Esophagus muscularis mucosa (tissue), 4 donors: ENCODE data around the gene GALNT18. TPM values are rescaled to one million over a fixed set of nuclear protein-coding genes. Genes with fewer than 3 reads are reported as not detected.

Experiments used
- DNase-seq: peaks from one replicate; pipeline ENCODE4 v3.0.0-alpha.2; 2017; ENCODE audit errors: extremely low spot score
- H3K27ac ChIP-seq, 4 donors: fragments of 200-600 bp; sonication (generic); replicated peaks in 1 of 4; 1 replicate in 3 of 4; 2 replicates in 1 of 4; pipeline ENCODE4 v1.5.1; 2016 to 2019; ENCODE audit warnings: mild to moderate bottlenecking in 1 of 4
- H3K27me3 ChIP-seq, 4 donors: fragments of 200-600 bp; sonication (generic); one replicate each; pipeline versions ENCODE4 v1.5.1 to v1.6.0; 2016 to 2019
- H3K36me3 ChIP-seq, 4 donors: fragments of 200-600 bp; sonication (generic); one replicate each; pipeline ENCODE4 v1.5.1; 2016 to 2019
- H3K4me1 ChIP-seq, 4 donors: fragments of 200-600 bp; sonication (generic); one replicate each; pipeline ENCODE4 v1.5.1; 2016 to 2019
- H3K4me3 ChIP-seq, 4 donors: fragments of 200-600 bp; sonication (generic); 1 replicate in 2 of 4; 2 replicates in 2 of 4; pipeline ENCODE4 v1.5.1; 2016 to 2019; ENCODE audit warnings: mild to moderate bottlenecking in 4 of 4, moderate library complexity in 1 of 4
- H3K9me3 ChIP-seq, 4 donors: fragments of 200-600 bp; sonication (generic); 1 replicate in 3 of 4; 2 replicates in 1 of 4; pipeline ENCODE4 v1.5.1; 2016 to 2019
- CTCF ChIP-seq, 3 experiments: fragments of 200-600 bp in 2 of 3; fragments of 450-650 bp in 1 of 3; sonication (generic) in 2 of 3; IDR thresholded peaks; one replicate each; pipeline ENCODE4 v1.5.1; 2017 to 2019; ENCODE audit warnings: antibody characterized with exemption in 3 of 3, mild to moderate bottlenecking in 2 of 3, moderate library complexity in 1 of 3
- EP300 ChIP-seq: sonication (generic); formaldehyde crosslinking; IDR thresholded peaks from one replicate; pipeline ENCODE4 v1.6.1; 2017; ENCODE audit warnings: antibody characterized with exemption
- POLR2A ChIP-seq: fragments of 450-650 bp; IDR thresholded peaks from one replicate; pipeline ENCODE4 v1.6.1; 2017; ENCODE audit warnings: antibody characterized with exemption, moderate library complexity, mild to moderate bottlenecking, low read depth
- POLR2AphosphoS5 ChIP-seq, 2 donors: sonication (generic); formaldehyde crosslinking; IDR thresholded peaks; one replicate each; pipeline ENCODE4 v1.6.1; 2017; ENCODE audit warnings: antibody characterized with exemption in 2 of 2
- WGBS: methylation state at CpG from one replicate; pipeline ENCODE4 v1.1.5; 2018; 5-methylcytosine and 5-hydroxymethylcytosine counted together
- intact Hi-C: fragments of 100-400 bp; cut with DNase I; formaldehyde crosslinking; loops from one replicate; pipeline ENCODE4 v1.15.1; 2023
- total RNA-seq, 4 donors: library from RNA; depleted of rRNA; stranded (reverse); fragments of >200 nt; gene quantifications; one replicate each; pipeline versions ENCODE4 v1.1.0 to v1.2.1, GENCODE V29; 2016

GALNT18 gene
- total RNA-seq, 4 donors from 2014 or later = 29.1 to 67.0 (median 49.3) TPM

GRCh38 chr11:11433960-11434359 lies 187.8 kb downstream of the GALNT18 start:
- TF ChIP-seq CTCF (IDR thresholded peaks at IDR 0.05) (no peak), POLR2A (no peak), POLR2AphosphoS5 (IDR thresholded peaks at IDR 0.05) (no peak), EP300 (no peak)
- DNase-seq = no peak

GRCh38 chr11:11432621-11433319 lies 189.0 kb downstream of the GALNT18 start:
- Histone ChIP-seq H3K4me3 (no peak overlapping the region), H3K27me3 (no peaks in the 10 kb centered on the region), H3K27ac (no peak overlapping the region), H3K4me1 (peaks cover 20 to 45% (median 31%) of the 10 kb centered on the region in 4 donors), H3K36me3 (peaks cover 0 to 27% (median 3%) of the 10 kb centered on the region in 4 donors), H3K9me3 (no peaks in the 10 kb centered on the region)
- no peak for DNase-seq
- TF ChIP-seq CTCF (IDR thresholded peaks at IDR 0.05) = no peak
- TF ChIP-seq POLR2A = no peak
- TF ChIP-seq POLR2AphosphoS5 (IDR thresholded peaks at IDR 0.05) = no peak
- TF ChIP-seq EP300 = no peak
- intact Hi-C loops = no loop called here
- WGBS = 95% methylated on average over 12 of the region's 13 CpGs

More at GRCh38 chr11:11433960-11434359, 187.8 kb downstream of the GALNT18 start:
- H3K27ac ChIP-seq = no peak overlapping the region
- H3K27me3 ChIP-seq = no peaks in the 10 kb centered on the region
- H3K4me1 ChIP-seq = peaks cover 13 to 39% (median 24%) of the 10 kb centered on the region in 4 donors
- intact Hi-C loops = no loop called here
- H3K36me3 ChIP-seq = peaks cover 0 to 27% (median 3%) of the 10 kb centered on the region in 4 donors
- H3K9me3 ChIP-seq = no peaks in the 10 kb centered on the region
- H3K4me3 ChIP-seq = no peak overlapping the region
- 74% methylated on average over 2 of the region's 2 CpGs for WGBS

GRCh38 chr11:11430431-11430830 lies 191.4 kb downstream of the GALNT18 start:
- no peak for TF ChIP-seq POLR2AphosphoS5 (IDR thresholded peaks at IDR 0.05)
- no peak for TF ChIP-seq EP300
- TF ChIP-seq POLR2A = no peak
- TF ChIP-seq CTCF (IDR thresholded peaks at IDR 0.05) = no peak
- H3K36me3 ChIP-seq = peaks cover 0 to 27% (median 7%) of the 10 kb centered on the region in 4 donors
- H3K27me3 ChIP-seq = no peaks in the 10 kb centered on the region
- H3K4me3 ChIP-seq = no peak overlapping the region
- WGBS = 98% methylated on average over 4 of the region's 4 CpGs
- H3K27ac ChIP-seq = no peak overlapping the region
- H3K9me3 ChIP-seq = no peaks in the 10 kb centered on the region
- peaks cover 28 to 49% (median 35%) of the 10 kb centered on the region in 4 donors for H3K4me1 ChIP-seq
- no peak for DNase-seq
- intact Hi-C loops = no loop called here

- DNase-seq = no peak
- 77% methylated on average over 4 of the region's 4 CpGs for WGBS
- intact Hi-C loops = no loop called here
- TF ChIP-seq EP300 = no peak
- TF ChIP-seq CTCF (IDR thresholded peaks at IDR 0.05) = no peak
- TF ChIP-seq POLR2A = no peak
- TF ChIP-seq POLR2AphosphoS5 (IDR thresholded peaks at IDR 0.05) = no peak
- Histone ChIP-seq H3K9me3 (no peaks in the 10 kb centered on the region), H3K4me3 (no peak overlapping the region), H3K27ac (no peak overlapping the region), H3K36me3 (peaks cover 0 to 27% (median 9%) of the 10 kb centered on the region in 4 donors), H3K4me1 (peaks cover 28 to 34% (median 31%) of the 10 kb centered on the region in 4 donors), H3K27me3 (no peaks in the 10 kb centered on the region)
Measured at GRCh38 chr11:11428714-11429113, 193.1 kb downstream of the GALNT18 start.
